MM.1S (cell line): ENCODE measurements around the gene NDUFA8.

Experiments
- DNase-seq: peaks from one replicate; pipeline ENCODE4 v3.0.0-alpha.2; 2015
- H2AFZ ChIP-seq: fragments of 300-600 bp; sonication (generic); 2 replicates; pipeline ENCODE4 v1.6.0; 2016; ENCODE audit warnings: antibody characterized with exemption, low read length
- H3F3A ChIP-seq: fragments of 300-600 bp; sonication (generic); 2 replicates; pipeline ENCODE4 v1.6.1; 2016; ENCODE audit warnings: mild to moderate bottlenecking, antibody characterized with exemption, low read length, moderate library complexity, mixed read lengths; ENCODE audit not compliant: insufficient read depth
- H3K27ac ChIP-seq: fragments of 300-600 bp; sonication (generic); 2 replicates; pipeline ENCODE4 v1.5.1; 2016; ENCODE audit warnings: mild to moderate bottlenecking, low read length
- H3K27me3 ChIP-seq: fragments of 300-600 bp; sonication (generic); replicated peaks from 2 replicates; pipeline ENCODE4 v1.6.0; 2016; ENCODE audit warnings: low read length; ENCODE audit not compliant: insufficient read depth
- H3K36me3 ChIP-seq: fragments of 300-600 bp; sonication (generic); replicated peaks from 2 replicates; pipeline ENCODE4 v1.6.1; 2016; ENCODE audit warnings: mild to moderate bottlenecking, low read length, mixed read lengths; ENCODE audit not compliant: insufficient read depth
- H3K4me1 ChIP-seq: fragments of 300-600 bp; sonication (generic); 2 replicates; pipeline ENCODE4 v1.6.1; 2016; ENCODE audit warnings: low read length, mixed read lengths
- H3K4me2 ChIP-seq: fragments of 300-600 bp; sonication (generic); 2 replicates; pipeline ENCODE4 v1.6.0; 2016; ENCODE audit warnings: low read depth, low read length
- H3K4me3 ChIP-seq: fragments of 300-600 bp; sonication (generic); 2 replicates; pipeline ENCODE4 v1.5.1; 2016; ENCODE audit warnings: low read length, mixed read lengths
- H3K79me2 ChIP-seq: fragments of 300-600 bp; sonication (generic); 2 replicates; pipeline ENCODE4 v1.6.1; 2016; ENCODE audit warnings: mixed run types, low read length, mixed read lengths
- H3K9ac ChIP-seq: fragments of 300-600 bp; sonication (generic); 2 replicates; pipeline ENCODE4 v1.6.1; 2016; ENCODE audit warnings: low read length, mixed read lengths
- H3K9me2 ChIP-seq: fragments of 300-600 bp; sonication (generic); replicated peaks from 2 replicates; pipeline ENCODE4 v1.6.1; 2016; ENCODE audit warnings: mild to moderate bottlenecking, low read length, mixed read lengths; ENCODE audit not compliant: insufficient read depth
- H3K9me3 ChIP-seq: fragments of 300-600 bp; sonication (generic); replicated peaks from 2 replicates; pipeline ENCODE4 v1.6.1; 2016; ENCODE audit warnings: mild to moderate bottlenecking, low read length, mixed read lengths; ENCODE audit not compliant: insufficient read depth
- H4K20me1 ChIP-seq: fragments of 300-600 bp; sonication (generic); 2 replicates; pipeline ENCODE4 v1.6.1; 2016; ENCODE audit warnings: mild to moderate bottlenecking, low read length, moderate library complexity, mixed read lengths; ENCODE audit not compliant: insufficient read depth
- CTCF ChIP-seq: fragments of 300-600 bp; sonication (generic); IDR thresholded peaks from 2 replicates; pipeline ENCODE4 v1.5.1; 2016; ENCODE audit warnings: antibody characterized with exemption, low read length, mixed read lengths
- EZH2 ChIP-seq: fragments of 300-600 bp; sonication (generic); optimal IDR thresholded peaks from 2 replicates; pipeline ENCODE3; 2017; ENCODE audit warnings: low read depth, mild to moderate bottlenecking, antibody characterized with exemption, low read length, mixed read lengths
- EZH2phosphoT487 ChIP-seq: fragments of 300-600 bp; sonication (generic); IDR thresholded peaks from 2 replicates; pipeline ENCODE4 v1.6.1; 2018; ENCODE audit warnings: antibody characterized with exemption, low read length

Gene NDUFA8

GRCh38 chr9:122201641-122202040 is 42.1 kb upstream of the NDUFA8 start:
- H3K9me2 ChIP-seq: no peaks in the 10 kb centered on the region
- TF ChIP-seq EZH2phosphoT487: no peak
- no peak for TF ChIP-seq EZH2
- no peak for TF ChIP-seq CTCF

GRCh38 chr9:122200960-122201595 is 41.5 kb upstream of the NDUFA8 start:
- DNase-seq: no peak
- TF ChIP-seq CTCF (no peak), EZH2phosphoT487 (no peak)
- no peak overlapping the region for H3K4me3 ChIP-seq

More at GRCh38 chr9:122201641-122202040, 42.1 kb upstream of the NDUFA8 start:
- Histone ChIP-seq H3K27me3 (peaks cover 6% of the 10 kb centered on the region; the same call in 1 of the 2 replicates), H3K36me3 (no peaks in the 10 kb centered on the region), H2AFZ (no peak overlapping the region), H3K9me3 (no peaks in the 10 kb centered on the region), H3K4me2 (no peak overlapping the region), H3K79me2 (no peaks in the 10 kb centered on the region), H3F3A (no peaks in the 10 kb centered on the region), H3K9ac (no peak overlapping the region), H3K27ac (no peak overlapping the region), H4K20me1 (no peaks in the 10 kb centered on the region), H3K4me1 (no peaks in the 10 kb centered on the region), H3K4me3 (no peak overlapping the region)
- DNase-seq: no peak

GRCh38 chr9:122197882-122198281 is 38.3 kb upstream of the NDUFA8 start:
- H3K4me2 ChIP-seq: no peak overlapping the region
- H3K27ac ChIP-seq: no peak overlapping the region

More at GRCh38 chr9:122200960-122201595, 41.5 kb upstream of the NDUFA8 start:
- H3K4me2 ChIP-seq: no peak overlapping the region
- no peaks in the 10 kb centered on the region for H3K4me1 ChIP-seq
- H3K27ac ChIP-seq: no peak overlapping the region
- H4K20me1 ChIP-seq: no peaks in the 10 kb centered on the region
- no peak overlapping the region for H3K9ac ChIP-seq
- no peaks in the 10 kb centered on the region for H3F3A ChIP-seq
- H3K9me3 ChIP-seq: no peaks in the 10 kb centered on the region
- no peaks in the 10 kb centered on the region for H3K9me2 ChIP-seq
- H2AFZ ChIP-seq: no peak overlapping the region
- H3K79me2 ChIP-seq: no peaks in the 10 kb centered on the region
- peaks cover 6% of the 10 kb centered on the region; the same call in 1 of the 2 replicates for H3K27me3 ChIP-seq
- no peaks in the 10 kb centered on the region for H3K36me3 ChIP-seq

More at GRCh38 chr9:122197882-122198281, 38.3 kb upstream of the NDUFA8 start:
- H3K36me3 ChIP-seq: no peaks in the 10 kb centered on the region
- H3K9me3 ChIP-seq: no peaks in the 10 kb centered on the region
- no peak overlapping the region for H3K9ac ChIP-seq
- no peaks in the 10 kb centered on the region for H3K79me2 ChIP-seq
- TF ChIP-seq EZH2phosphoT487 (no peak), CTCF (no peak), EZH2 (no peak)
- no peaks in the 10 kb centered on the region for H3F3A ChIP-seq
- H3K9me2 ChIP-seq: no peaks in the 10 kb centered on the region
- no peaks in the 10 kb centered on the region for H3K4me1 ChIP-seq
- H3K27me3 ChIP-seq: no peaks in the 10 kb centered on the region
- no peak for DNase-seq
- no peak overlapping the region for H3K4me3 ChIP-seq
- no peak overlapping the region for H2AFZ ChIP-seq
- no peaks in the 10 kb centered on the region for H4K20me1 ChIP-seq
